OCI-LY1 (cell line): ENCODE measurements around the gene MYH14.

ENCODE experiments used
- H2AFZ ChIP-seq: fragments of 200-600 bp; sonication (generic), shearing (Covaris generic); 2 replicates; pipeline ENCODE4 v1.6.0; 2014; ENCODE audit warnings: antibody characterized with exemption, mild to moderate bottlenecking, low read length
- H3F3A ChIP-seq: fragments of 200-600 bp; sonication (generic), shearing (Covaris generic); 2 replicates; pipeline ENCODE4 v1.6.0; 2014; ENCODE audit warnings: mild to moderate bottlenecking, antibody characterized with exemption, low read length, moderate library complexity; ENCODE audit not compliant: insufficient read depth
- H3K27ac ChIP-seq: fragments of 200-600 bp; sonication (generic); 2 replicates; pipeline ENCODE4 v1.5.1; 2014; ENCODE audit warnings: low read length, mixed run types, mild to moderate bottlenecking, low read depth; ENCODE audit not compliant: poor library complexity, severe bottlenecking
- H3K27me3 ChIP-seq: fragments of 200-600 bp; sonication (generic); 2 replicates; pipeline ENCODE4 v1.6.0; 2014; ENCODE audit warnings: antibody characterized with exemption, mild to moderate bottlenecking, low read length, moderate library complexity; ENCODE audit not compliant: insufficient read depth
- H3K36me3 ChIP-seq: fragments of 200-600 bp; sonication (generic); 2 replicates; pipeline ENCODE4 v1.6.1; 2014; ENCODE audit warnings: mild to moderate bottlenecking, antibody characterized with exemption, low read length, moderate library complexity, mixed read lengths; ENCODE audit not compliant: insufficient read depth
- H3K4me1 ChIP-seq: fragments of 200-600 bp; sonication (generic); 2 replicates; pipeline ENCODE4 v1.5.1; 2014; ENCODE audit warnings: mild to moderate bottlenecking, low read length, moderate library complexity; ENCODE audit not compliant: insufficient read depth, severe bottlenecking
- H3K4me2 ChIP-seq: fragments of 200-600 bp; sonication (generic), shearing (Covaris generic); 2 replicates; pipeline ENCODE4 v1.6.1; 2014; ENCODE audit warnings: low read length
- H3K4me3 ChIP-seq: fragments of 200-600 bp; sonication (generic); 2 replicates; pipeline ENCODE4 v1.5.1; 2014; ENCODE audit warnings: low read length, low read depth, mild to moderate bottlenecking, mixed read lengths; ENCODE audit not compliant: poor library complexity, severe bottlenecking
- H3K79me2 ChIP-seq: fragments of 200-600 bp; shearing (Covaris generic); 2 replicates; pipeline ENCODE4 v1.6.1; 2016; ENCODE audit warnings: mixed run types, low read length, mixed read lengths; ENCODE audit not compliant: insufficient read depth
- H3K9ac ChIP-seq: fragments of 200-600 bp; sonication (generic), shearing (Covaris generic); 2 replicates; pipeline ENCODE4 v1.6.1; 2014; ENCODE audit warnings: mild to moderate bottlenecking, low read length, mixed read lengths
- H3K9me2 ChIP-seq: fragments of 200-600 bp; sonication (generic), shearing (Covaris generic); 2 replicates; pipeline ENCODE4 v1.6.1; 2014; ENCODE audit warnings: low read depth, mild to moderate bottlenecking, low read length, mixed read lengths
- H3K9me3 ChIP-seq: fragments of 200-600 bp; shearing (Covaris generic); 2 replicates; pipeline ENCODE4 v1.6.1; 2014; ENCODE audit warnings: low read length, mixed read lengths
- H4K20me1 ChIP-seq: fragments of 200-600 bp; sonication (generic), shearing (Covaris generic); 2 replicates; pipeline ENCODE4 v1.6.0; 2016; ENCODE audit warnings: mild to moderate bottlenecking, low read length; ENCODE audit not compliant: insufficient read depth
- CTCF ChIP-seq: fragments of 200-600 bp; sonication (generic), shearing (Covaris generic); IDR thresholded peaks from 2 replicates; pipeline ENCODE4 v1.5.1; 2017; ENCODE audit warnings: mild to moderate bottlenecking, antibody characterized with exemption, low read length, moderate library complexity, mixed read lengths
- EZH2 ChIP-seq: fragments of 200-600 bp; sonication (generic), shearing (Covaris generic); IDR thresholded peaks from 2 replicates; pipeline ENCODE4 v1.8.0; 2017; ENCODE audit warnings: borderline replicate concordance, mixed run types, mild to moderate bottlenecking, antibody characterized with exemption, low read length, moderate library complexity, mixed read lengths

MYH14 gene

GRCh38 chr19:50275577-50276368 is 72.4 kb downstream of the MYH14 start:
- Histone ChIP-seq H3K36me3 (no peaks in the 10 kb centered on the region), H3K9me3 (no peaks in the 10 kb centered on the region), H3K27ac (no peak overlapping the region), H3K27me3 (peaks cover 11% of the 10 kb centered on the region; the same call in 1 of the 2 replicates), H3K79me2 (no peaks in the 10 kb centered on the region), H3K4me3 (no peak overlapping the region), H3K4me2 (no peak overlapping the region), H3K9me2 (no peaks in the 10 kb centered on the region), H3K9ac (no peak overlapping the region), H4K20me1 (no peaks in the 10 kb centered on the region), H2AFZ (no peak overlapping the region), H3K4me1 (no peaks in the 10 kb centered on the region), H3F3A (no peaks in the 10 kb centered on the region)
- TF ChIP-seq CTCF (no peak), EZH2 (no peak)

- Histone ChIP-seq H3K27ac (no peak overlapping the region), H3K79me2 (no peaks in the 10 kb centered on the region), H3F3A (no peaks in the 10 kb centered on the region), H3K4me1 (no peaks in the 10 kb centered on the region), H3K27me3 (peaks cover 18% of the 10 kb centered on the region), H3K9me3 (no peaks in the 10 kb centered on the region), H3K4me3 (no peak overlapping the region), H3K36me3 (no peaks in the 10 kb centered on the region), H3K9me2 (no peaks in the 10 kb centered on the region), H2AFZ (no peak overlapping the region), H3K9ac (no peak overlapping the region), H4K20me1 (no peaks in the 10 kb centered on the region), H3K4me2 (no peak overlapping the region)
- TF ChIP-seq CTCF (no peak), EZH2 (no peak)
Measured at GRCh38 chr19:50276370-50277063, 73.1 kb downstream of the MYH14 start.

- no peaks in the 10 kb centered on the region for H3F3A ChIP-seq
Measured at GRCh38 chr19:50277966-50278580, 74.7 kb downstream of the MYH14 start.

More at GRCh38 chr19:50277966-50278580, 74.7 kb downstream of the MYH14 start:
- TF ChIP-seq EZH2 = no peak
- TF ChIP-seq CTCF = no peak
- peaks cover 8% of the 10 kb centered on the region for H3K27me3 ChIP-seq
- H3K36me3 ChIP-seq = no peaks in the 10 kb centered on the region
- H3K9ac ChIP-seq = no peak overlapping the region
- H3K4me1 ChIP-seq = no peaks in the 10 kb centered on the region
- H3K9me3 ChIP-seq = no peaks in the 10 kb centered on the region
- H3K9me2 ChIP-seq = no peaks in the 10 kb centered on the region
- H2AFZ ChIP-seq = no peak overlapping the region
- H3K27ac ChIP-seq = no peak overlapping the region
- no peaks in the 10 kb centered on the region for H3K79me2 ChIP-seq
- no peaks in the 10 kb centered on the region for H4K20me1 ChIP-seq
- H3K4me3 ChIP-seq = no peak overlapping the region
- H3K4me2 ChIP-seq = no peak overlapping the region
